Amniotic stem cell (primary cell): ENCODE measurements around the gene SWAP70.
"Not testable (repeated sequence)": the region's sequence is repeated elsewhere in the genome, so short reads cannot be mapped to it uniquely, and the experiment has no call there.

Experiments
- DNase-seq: peaks from one replicate; lab custom pipeline; 2025; lab: John Stamatoyannopoulos, UW

The SWAP70 gene

GRCh38 chr11:9663699-9664275 is at the start of gene SWAP70:
Gene SWAP70, plus strand, starts transcription at chr11:9664077. Its CDS starts 103 bp downstream, at chr11:9664180.
- DNase-seq, result peak; percentile 70

- no peak for DNase-seq
Observed at GRCh38 chr11:9615031-9615451, 48.8 kb upstream of the SWAP70 start.

GRCh38 chr11:9616042-9616675 is 47.7 kb upstream of the SWAP70 start:
- DNase-seq, result no peak

GRCh38 chr11:9616858-9617257 is 47.0 kb upstream of the SWAP70 start:
- DNase-seq, result no peak

- DNase-seq, result peak; percentile 63
Observed at GRCh38 chr11:9617940-9618339, 45.9 kb upstream of the SWAP70 start.

GRCh38 chr11:9619004-9619403 is 44.9 kb upstream of the SWAP70 start:
- DNase-seq, result no peak

- no peak for DNase-seq
Observed at GRCh38 chr11:9619971-9620370, 43.9 kb upstream of the SWAP70 start.

GRCh38 chr11:9622353-9622752 is 41.5 kb upstream of the SWAP70 start:
- DNase-seq, result not testable (repeated sequence)

GRCh38 chr11:9623053-9623452 is 40.8 kb upstream of the SWAP70 start:
- not testable (repeated sequence) for DNase-seq

GRCh38 chr11:9624448-9624847 is 39.4 kb upstream of the SWAP70 start:
- no peak for DNase-seq

- no peak for DNase-seq
Observed at GRCh38 chr11:9625162-9625561, 38.7 kb upstream of the SWAP70 start.

GRCh38 chr11:9625728-9626127 is 38.1 kb upstream of the SWAP70 start:
- DNase-seq, result no peak

- no peak for DNase-seq
Observed at GRCh38 chr11:9626496-9627394, 37.1 kb upstream of the SWAP70 start.

- DNase-seq, result no peak
Observed at GRCh38 chr11:9629064-9629463, 34.8 kb upstream of the SWAP70 start.

GRCh38 chr11:9633679-9634078 is 30.2 kb upstream of the SWAP70 start:
- no peak for DNase-seq

- no peak for DNase-seq
Observed at GRCh38 chr11:9636691-9637090, 27.2 kb upstream of the SWAP70 start.

GRCh38 chr11:9639099-9639498 is 24.8 kb upstream of the SWAP70 start:
- no peak for DNase-seq

GRCh38 chr11:9639985-9640384 is 23.9 kb upstream of the SWAP70 start:
- DNase-seq, result no peak

- no peak for DNase-seq
Observed at GRCh38 chr11:9642894-9643293, 21.0 kb upstream of the SWAP70 start.

GRCh38 chr11:9643751-9644150 is 20.1 kb upstream of the SWAP70 start:
- no peak for DNase-seq

- DNase-seq, result no peak
Observed at GRCh38 chr11:9645881-9646280, 18.0 kb upstream of the SWAP70 start.

GRCh38 chr11:9646324-9646723 is 17.6 kb upstream of the SWAP70 start:
- DNase-seq, result no peak

GRCh38 chr11:9651481-9651880 is 12.4 kb upstream of the SWAP70 start:
- DNase-seq, result no peak
